ENCODE results near the gene ADGRG7.

The ADGRG7 gene

GRCh38 chr3:100629421-100630127 lies 20.2 kb downstream of the ADGRG7 start:
- no peak for DNase-seq (ENCODE audit: low read depth)
- TF ChIP-seq, protein P1, sequence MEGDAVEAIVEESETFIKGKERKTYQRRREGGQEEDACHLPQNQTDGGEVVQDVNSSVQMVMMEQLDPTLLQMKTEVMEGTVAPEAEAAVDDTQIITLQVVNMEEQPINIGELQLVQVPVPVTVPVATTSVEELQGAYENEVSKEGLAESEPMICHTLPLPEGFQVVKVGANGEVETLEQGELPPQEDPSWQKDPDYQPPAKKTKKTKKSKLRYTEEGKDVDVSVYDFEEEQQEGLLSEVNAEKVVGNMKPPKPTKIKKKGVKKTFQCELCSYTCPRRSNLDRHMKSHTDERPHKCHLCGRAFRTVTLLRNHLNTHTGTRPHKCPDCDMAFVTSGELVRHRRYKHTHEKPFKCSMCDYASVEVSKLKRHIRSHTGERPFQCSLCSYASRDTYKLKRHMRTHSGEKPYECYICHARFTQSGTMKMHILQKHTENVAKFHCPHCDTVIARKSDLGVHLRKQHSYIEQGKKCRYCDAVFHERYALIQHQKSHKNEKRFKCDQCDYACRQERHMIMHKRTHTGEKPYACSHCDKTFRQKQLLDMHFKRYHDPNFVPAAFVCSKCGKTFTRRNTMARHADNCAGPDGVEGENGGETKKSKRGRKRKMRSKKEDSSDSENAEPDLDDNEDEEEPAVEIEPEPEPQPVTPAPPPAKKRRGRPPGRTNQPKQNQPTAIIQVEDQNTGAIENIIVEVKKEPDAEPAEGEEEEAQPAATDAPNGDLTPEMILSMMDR (IDR thresholded peaks at IDR 0.05; ENCODE audit: insufficient read depth, low read depth, low read length, missing control alignments), result no peak
- no peak overlapping the region for H3K4me3 ChIP-seq (ENCODE audit: low read depth, low read length)

DNA sequence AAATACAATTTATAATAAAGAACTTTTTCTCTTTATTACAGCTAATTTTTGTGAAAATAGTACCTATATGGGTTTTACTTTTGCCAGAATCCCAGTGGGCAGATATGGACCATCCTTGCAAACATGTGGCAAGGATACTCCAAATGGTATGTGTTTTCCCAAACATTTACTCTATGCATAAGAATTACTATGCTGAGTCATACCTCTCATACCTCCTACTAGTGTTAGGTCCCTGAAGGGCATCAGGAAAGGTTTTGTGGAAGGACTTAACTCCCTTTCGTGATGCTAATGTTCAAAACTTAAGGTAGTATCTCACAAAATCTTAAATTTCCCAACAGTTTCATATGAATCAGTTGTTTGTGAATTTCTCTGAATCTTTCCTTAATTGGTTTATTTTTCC lies 21.3 kb downstream of the ADGRG7 start:
- TF ChIP-seq, protein P1 (IDR thresholded peaks at IDR 0.05; ENCODE audit: insufficient read depth, low read depth, low read length, missing control alignments), result no peak
- no peak overlapping the region for H3K4me3 ChIP-seq (ENCODE audit: low read depth, low read length)
- DNase-seq (ENCODE audit: low read depth), result no peak

DNA sequence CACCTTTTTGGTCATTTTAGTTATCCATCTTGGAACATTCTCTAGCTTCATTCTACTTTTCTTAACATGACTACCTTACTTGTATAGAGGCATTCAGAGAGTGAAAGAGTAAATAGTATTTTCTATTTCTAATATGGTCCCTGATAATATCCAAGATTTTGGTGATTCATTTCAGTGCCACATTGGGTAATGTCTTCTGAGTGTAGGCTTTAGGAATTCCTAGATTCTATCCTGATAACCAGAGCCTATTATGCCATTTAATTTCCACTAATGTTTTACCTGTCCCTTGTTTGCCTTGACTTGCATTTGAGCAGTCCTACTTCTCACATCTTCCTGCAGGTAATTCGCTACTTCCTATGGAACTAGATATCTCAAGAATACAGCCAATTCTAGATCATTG lies 21.8 kb downstream of the ADGRG7 start:
- DNase-seq (ENCODE audit: low read depth), result no peak
- no peak overlapping the region for H3K4me3 ChIP-seq (ENCODE audit: low read depth, low read length)
- TF ChIP-seq, protein P1 (IDR thresholded peaks at IDR 0.05; ENCODE audit: insufficient read depth, low read depth, low read length, missing control alignments), result no peak

GRCh38 chr3:100634493-100635272 lies 25.3 kb downstream of the ADGRG7 start:
- H3K4me3 ChIP-seq (ENCODE audit: low read depth, low read length), result no peak overlapping the region

DNA sequence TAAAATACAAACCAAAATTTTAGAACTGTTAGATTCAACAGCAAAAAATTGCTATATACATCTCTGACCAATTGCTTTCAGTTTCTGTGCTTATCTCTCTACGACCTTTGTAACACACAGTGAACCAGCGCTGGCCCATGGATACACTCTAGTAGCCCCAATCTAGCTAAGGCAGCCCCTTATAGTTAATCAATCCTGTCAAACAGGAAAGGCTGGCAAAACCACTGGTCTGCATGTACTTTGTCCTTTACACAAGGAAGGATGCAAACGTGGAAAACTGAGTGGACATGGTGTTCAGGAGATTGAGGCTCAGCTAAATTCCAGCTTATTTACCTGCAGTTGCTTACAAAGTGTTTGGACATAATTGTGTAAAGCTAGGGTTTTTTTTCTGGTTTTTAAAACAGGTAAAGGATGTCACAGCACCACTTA lies 25.9 kb downstream of the ADGRG7 start:
- TF ChIP-seq, protein P1 (IDR thresholded peaks at IDR 0.05; ENCODE audit: insufficient read depth, low read depth, low read length, missing control alignments), result no peak

More at GRCh38 chr3:100634493-100635272, 25.3 kb downstream of the ADGRG7 start:
- TF ChIP-seq, protein P1 (IDR thresholded peaks at IDR 0.05; ENCODE audit: insufficient read depth, low read depth, low read length, missing control alignments), result no peak
- peak; percentile 62 for DNase-seq (ENCODE audit: low read depth)

DNA sequence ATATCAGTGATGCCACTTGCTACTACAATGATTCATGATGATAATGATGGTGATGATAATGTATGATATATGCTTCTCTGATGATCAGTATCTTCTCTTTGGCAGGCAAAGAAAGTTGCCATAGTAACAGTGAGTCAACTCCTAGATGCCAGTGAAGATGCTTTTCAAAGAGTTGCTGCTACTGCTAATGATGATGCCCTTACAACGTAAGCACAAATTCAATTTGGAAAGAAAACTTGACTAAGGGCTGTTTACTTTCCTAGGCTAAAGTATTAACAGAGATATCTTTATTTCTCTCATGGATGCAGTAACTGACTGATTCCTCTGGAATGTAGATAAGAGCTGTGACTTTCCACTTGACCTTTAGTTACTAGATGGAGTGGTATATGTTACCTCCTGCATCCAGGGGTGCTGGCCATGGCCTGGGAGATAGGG lies 27.8 kb downstream of the ADGRG7 start:
- TF ChIP-seq, protein P1 (IDR thresholded peaks at IDR 0.05; ENCODE audit: insufficient read depth, low read depth, low read length, missing control alignments), result no peak
- DNase-seq (ENCODE audit: low read depth), result no peak
- H3K4me3 ChIP-seq (ENCODE audit: low read depth, low read length), result no peak overlapping the region

More for the DNA sequence above, 25.9 kb downstream of the ADGRG7 start:
- no peak overlapping the region for H3K4me3 ChIP-seq (ENCODE audit: low read depth, low read length)
- DNase-seq (ENCODE audit: low read depth), result no peak

Measured in GM12865 (cell line).